Skeletal muscle tissue (tissue), 4 donors: Measurements from ENCODE around the gene FXYD1. TPM values are rescaled to one million over a fixed set of nuclear protein-coding genes. Genes with fewer than 3 reads are reported as not detected.
A peak's percentile ranks its signal among the peaks of the same experiment; 100 is the strongest.

Experiments
- H3K27ac ChIP-seq: one replicate; pipeline ENCODE4 v1.7.0; 2013; ENCODE audit warnings: mild to moderate bottlenecking, low read depth, low read length, inconsistent platforms
- H3K27me3 ChIP-seq, 3 donors: one replicate each; pipeline ENCODE4 v1.7.0; 2013; ENCODE audit warnings: low read length in 3 of 3; ENCODE audit not compliant: control insufficient read depth in 3 of 3, insufficient read depth in 3 of 3
- H3K36me3 ChIP-seq, 3 donors: one replicate each; pipeline ENCODE4 v1.7.0; 2013; ENCODE audit warnings: low read length in 3 of 3; ENCODE audit not compliant: control insufficient read depth in 3 of 3, insufficient read depth in 3 of 3
- H3K4me1 ChIP-seq, 3 donors: one replicate each; pipeline ENCODE4 v1.7.0; 2013; ENCODE audit warnings: low read length in 3 of 3, mild to moderate bottlenecking in 3 of 3; ENCODE audit not compliant: control insufficient read depth in 3 of 3, insufficient read depth in 3 of 3
- H3K4me3 ChIP-seq, 3 donors: one replicate each; pipeline ENCODE4 v1.7.0; 2013; ENCODE audit warnings: low read length in 3 of 3
- H3K9ac ChIP-seq, 3 donors: one replicate each; pipeline ENCODE4 v1.7.0; 2013; ENCODE audit warnings: low read length in 3 of 3, mild to moderate bottlenecking in 3 of 3, moderate library complexity in 2 of 3, low read depth in 1 of 3
- H3K9me3 ChIP-seq, 3 donors: one replicate each; pipeline ENCODE4 v1.7.0; 2013; ENCODE audit warnings: low read length in 3 of 3; ENCODE audit not compliant: control insufficient read depth in 3 of 3
- total RNA-seq: library from RNA; depleted of rRNA; stranded (reverse); fragments of >200 nt; gene quantifications from one replicate; pipeline ENCODE4 v1.2.3, GENCODE V29; 2014
- donor health status: Osteomylitis.

Gene FXYD1
- total RNA-seq, 1 donor from 2014 or later = 45.4 TPM

GRCh38 chr19:35106898-35107541, 31.6 kb upstream of the FXYD1 start:
- Histone ChIP-seq H3K4me1 (peaks cover 0 to 18% (median 9%) of the 10 kb centered on the region in 3 donors), H3K27me3 (no peaks in the 10 kb centered on the region), H3K27ac (no peak overlapping the region), H3K9me3 (no peaks in the 10 kb centered on the region), H3K9ac (no peak overlapping the region), H3K36me3 (no peaks in the 10 kb centered on the region), H3K4me3 (no peak overlapping the region)

DNA sequence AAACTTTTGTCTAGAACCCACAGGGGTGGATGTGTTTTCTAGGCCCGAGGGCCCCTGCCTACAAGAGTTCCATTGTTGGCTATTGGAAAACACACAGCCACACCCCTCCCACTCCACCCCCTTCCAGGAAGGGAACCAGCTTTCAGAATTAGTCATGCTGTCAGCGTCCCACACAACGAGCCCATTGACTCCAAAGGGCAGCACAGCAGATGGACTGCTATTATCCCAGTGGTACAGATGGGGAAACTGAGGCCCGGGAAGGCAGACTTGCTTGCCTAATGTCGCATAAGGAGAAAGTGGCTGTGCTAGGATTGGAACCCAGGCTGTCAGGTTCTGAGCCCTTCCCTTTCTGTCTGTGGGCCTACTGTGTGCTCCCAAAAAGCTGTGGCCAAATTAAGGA, 31.1 kb upstream of the FXYD1 start:
- Histone ChIP-seq H3K4me1 (peaks cover 0 to 18% (median 9%) of the 10 kb centered on the region in 3 donors), H3K9me3 (no peaks in the 10 kb centered on the region), H3K27me3 (no peaks in the 10 kb centered on the region), H3K9ac (no peak overlapping the region), H3K27ac (no peak overlapping the region), H3K36me3 (no peaks in the 10 kb centered on the region), H3K4me3 (no peak overlapping the region)

DNA sequence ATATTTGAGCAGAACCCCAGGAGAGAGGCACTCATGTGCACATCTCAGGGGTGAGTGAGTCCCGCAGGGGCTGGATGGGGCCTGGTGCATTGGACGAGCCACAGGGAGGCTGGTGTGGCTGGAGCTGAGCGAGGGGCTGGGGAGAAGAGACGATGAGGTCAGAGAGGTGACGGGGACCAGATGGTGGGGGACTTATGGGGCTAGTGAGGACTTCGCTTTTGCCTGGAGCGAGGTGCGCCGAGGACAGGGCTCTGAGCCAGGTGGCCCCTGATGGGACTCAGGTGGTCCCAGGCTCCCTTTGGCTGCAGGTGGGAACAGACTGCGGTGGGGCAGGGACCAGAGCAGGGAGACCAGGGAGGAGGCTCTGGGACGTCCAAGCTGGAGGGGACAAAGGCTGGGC, 29.9 kb upstream of the FXYD1 start:
- no peak overlapping the region for H3K9ac ChIP-seq
- H3K9me3 ChIP-seq = no peaks in the 10 kb centered on the region
- peaks cover 0 to 18% (median 9%) of the 10 kb centered on the region in 3 donors for H3K4me1 ChIP-seq
- H3K4me3 ChIP-seq = no peak overlapping the region
- no peaks in the 10 kb centered on the region for H3K27me3 ChIP-seq
- no peaks in the 10 kb centered on the region for H3K36me3 ChIP-seq
- no peak overlapping the region for H3K27ac ChIP-seq

GRCh38 chr19:35109395-35110112, 29.1 kb upstream of the FXYD1 start:
- Histone ChIP-seq H3K4me3 (no peak overlapping the region), H3K27ac (peak overlapping the region; percentile 1), H3K36me3 (no peaks in the 10 kb centered on the region), H3K4me1 (peaks cover 0 to 22% (median 11%) of the 10 kb centered on the region in 3 donors), H3K27me3 (no peaks in the 10 kb centered on the region), H3K9me3 (no peaks in the 10 kb centered on the region), H3K9ac (peak overlapping the region in 1 of 3 donors; percentile 30)

GRCh38 chr19:35110974-35111373, 27.6 kb upstream of the FXYD1 start:
- Histone ChIP-seq H3K27ac (no peak overlapping the region), H3K9me3 (no peaks in the 10 kb centered on the region), H3K4me1 (peaks cover 6 to 28% (median 19%) of the 10 kb centered on the region in 3 donors), H3K9ac (no peak overlapping the region), H3K27me3 (no peaks in the 10 kb centered on the region), H3K36me3 (no peaks in the 10 kb centered on the region), H3K4me3 (no peak overlapping the region)

DNA sequence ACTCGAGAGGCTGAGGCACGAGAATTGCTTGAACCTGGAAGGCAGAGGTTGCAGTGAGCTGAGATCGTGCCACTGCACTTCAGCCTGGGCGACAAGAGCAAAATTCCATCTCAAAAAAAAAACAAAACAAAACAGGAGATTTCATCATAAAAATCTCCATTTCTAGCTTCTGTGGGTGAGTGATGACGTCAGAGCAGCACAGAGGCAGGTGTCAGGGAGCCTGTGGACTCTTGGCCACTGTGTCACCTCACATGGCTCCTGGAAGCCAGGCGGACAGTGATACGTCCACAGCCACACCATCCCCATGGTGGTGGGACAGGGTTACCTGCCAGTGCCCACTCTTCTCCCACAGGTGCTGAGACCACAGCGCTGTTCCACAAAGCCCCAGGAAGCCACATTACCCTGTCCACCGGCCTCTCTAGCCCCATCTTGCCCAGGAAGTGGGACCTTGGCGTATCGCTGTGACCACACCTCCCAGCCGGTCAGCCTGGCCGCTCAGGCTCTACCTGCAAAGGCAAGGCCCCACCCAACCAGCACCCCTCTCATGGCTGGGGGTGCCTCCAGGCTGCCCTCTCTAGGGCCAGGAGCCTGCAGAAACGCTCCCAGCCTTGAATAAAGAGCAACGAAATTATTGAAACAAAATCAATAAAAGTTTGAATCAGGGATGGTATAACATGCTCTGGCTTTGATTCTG, 25.5 kb upstream of the FXYD1 start:
- H3K9me3 ChIP-seq = no peaks in the 10 kb centered on the region
- H3K9ac ChIP-seq = no peak overlapping the region
- no peak overlapping the region for H3K4me3 ChIP-seq
- H3K27me3 ChIP-seq = no peaks in the 10 kb centered on the region
- H3K27ac ChIP-seq = no peak overlapping the region
- peaks cover 6 to 19% (median 15%) of the 10 kb centered on the region in 3 donors for H3K4me1 ChIP-seq
- H3K36me3 ChIP-seq = no peaks in the 10 kb centered on the region

DNA sequence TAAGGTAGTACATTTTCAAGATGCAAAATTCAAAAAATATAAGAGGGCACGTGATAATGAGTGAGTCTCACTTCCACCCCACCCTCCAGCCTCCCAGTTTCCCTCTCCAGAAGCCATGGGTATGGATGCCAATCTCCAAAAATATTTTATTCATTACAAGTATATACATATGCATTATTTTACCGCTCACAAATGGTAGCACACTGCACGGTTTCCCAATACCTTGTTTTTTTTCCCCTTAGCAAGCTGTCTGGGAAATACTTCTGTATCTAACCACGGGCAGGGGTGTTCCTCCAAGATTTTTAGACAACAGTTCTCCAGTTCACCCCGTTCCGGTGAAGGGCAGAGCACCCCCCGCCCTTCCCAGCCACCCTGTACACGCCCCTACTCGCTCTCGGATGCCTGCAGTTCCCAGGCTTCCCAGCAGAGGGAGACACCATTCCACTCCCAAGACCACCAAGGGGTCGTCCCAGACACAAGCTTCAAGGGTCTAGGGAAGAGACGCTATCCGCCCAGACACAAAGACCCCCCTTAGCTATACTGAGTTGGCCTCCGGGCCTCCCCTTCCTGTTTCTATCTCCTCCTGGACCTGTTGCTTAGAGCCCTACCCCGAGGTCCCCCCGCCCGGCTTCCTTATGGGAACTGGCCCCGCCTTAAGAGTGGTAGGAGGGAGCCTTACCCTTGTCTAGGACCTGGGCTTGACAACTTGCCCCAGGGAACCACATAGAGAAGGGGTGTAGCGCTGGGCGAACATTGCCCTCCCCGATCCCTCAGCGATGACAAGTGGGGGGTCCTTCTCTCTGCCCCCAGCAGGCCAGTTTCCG, 24.1 kb upstream of the FXYD1 start:
- H3K4me3 ChIP-seq = peak overlapping the region; percentile 47 to 76 (median 55)
- no peaks in the 10 kb centered on the region for H3K27me3 ChIP-seq
- H3K9me3 ChIP-seq = no peaks in the 10 kb centered on the region
- H3K27ac ChIP-seq = peak overlapping the region; percentile 28
- H3K36me3 ChIP-seq = no peaks in the 10 kb centered on the region
- H3K9ac ChIP-seq = peak overlapping the region; percentile 43 to 76 (median 60)
- H3K4me1 ChIP-seq = peaks cover 6 to 25% (median 15%) of the 10 kb centered on the region in 3 donors

- Histone ChIP-seq H3K27me3 (no peaks in the 10 kb centered on the region), H3K9ac (peak within 1 kb of the TSS; percentile 43 to 76 (median 60)), H3K27ac (peak within 1 kb of the TSS; percentile 28), H3K36me3 (no peaks in the 10 kb centered on the region), H3K9me3 (no peaks in the 10 kb centered on the region), H3K4me1 (peaks cover 6 to 21% (median 12%) of the 10 kb centered on the region in 3 donors), H3K4me3 (peak within 1 kb of the TSS; percentile 47 to 76 (median 55))
These were observed 23.3 kb upstream of the FXYD1 start, which contains the start of gene FXYD3 for GRCh38 chr19:35115177-35115951. Gene FXYD3, plus strand, starts transcription at chr19:35115823. Its CDS starts 3,554 bp downstream, at chr19:35119377.
